KMS-11 (cell line): ENCODE measurements around the gene NCKAP5.

ENCODE experiments used
- H2AFZ ChIP-seq: fragments of 200-600 bp; sonication (generic); 2 replicates; pipeline ENCODE4 v1.6.1; 2016; ENCODE audit warnings: antibody characterized with exemption, mixed run types, low read depth
- H3K27ac ChIP-seq: fragments of 200-600 bp; sonication (generic); 2 replicates; pipeline ENCODE4 v1.6.1; 2016; ENCODE audit warnings: mild to moderate bottlenecking, mixed run types
- H3K27me3 ChIP-seq: fragments of 200-600 bp; sonication (generic); 2 replicates; pipeline ENCODE4 v1.6.1; 2017; ENCODE audit warnings: mild to moderate bottlenecking, low read depth, mixed run types, moderate library complexity; ENCODE audit not compliant: insufficient read depth
- H3K36me3 ChIP-seq: fragments of 200-600 bp; sonication (generic); 2 replicates; pipeline ENCODE4 v1.6.1; 2017; ENCODE audit warnings: mild to moderate bottlenecking, mixed run types; ENCODE audit not compliant: insufficient read depth
- H3K4me1 ChIP-seq: fragments of 200-600 bp; sonication (generic); 2 replicates; pipeline ENCODE4 v1.6.1; 2016; ENCODE audit warnings: mild to moderate bottlenecking, low read depth, mixed run types; ENCODE audit not compliant: poor library complexity, severe bottlenecking
- H3K4me2 ChIP-seq: fragments of 200-600 bp; sonication (generic); 2 replicates; pipeline ENCODE4 v1.7.0; 2016; ENCODE audit warnings: mild to moderate bottlenecking, mixed run types
- H3K4me3 ChIP-seq: fragments of 200-600 bp; sonication (generic); IDR thresholded peaks from 2 replicates; pipeline ENCODE4 v1.6.1; 2017; ENCODE audit warnings: low read depth, low read length, mixed read lengths; ENCODE audit not compliant: insufficient read depth
- H3K79me2 ChIP-seq: fragments of 200-600 bp; sonication (generic); 2 replicates; pipeline ENCODE4 v1.6.1; 2016; ENCODE audit warnings: low read depth, mixed run types; ENCODE audit not compliant: insufficient read depth
- H3K9ac ChIP-seq: fragments of 200-600 bp; sonication (generic); 2 replicates; pipeline ENCODE4 v1.6.1; 2016; ENCODE audit warnings: mild to moderate bottlenecking, mixed run types
- H4K20me1 ChIP-seq: fragments of 200-600 bp; sonication (generic); 2 replicates; pipeline ENCODE4 v1.6.1; 2016; ENCODE audit warnings: mild to moderate bottlenecking, mixed run types; ENCODE audit not compliant: insufficient read depth
- CTCF ChIP-seq: fragments of 200-600 bp; sonication (generic); conservative IDR thresholded peaks from 2 replicates; pipeline ENCODE4 v1.6.1; 2017; ENCODE audit warnings: low read depth, mild to moderate bottlenecking, antibody characterized with exemption, low read length, moderate library complexity, mixed read lengths

NCKAP5 gene

DNA sequence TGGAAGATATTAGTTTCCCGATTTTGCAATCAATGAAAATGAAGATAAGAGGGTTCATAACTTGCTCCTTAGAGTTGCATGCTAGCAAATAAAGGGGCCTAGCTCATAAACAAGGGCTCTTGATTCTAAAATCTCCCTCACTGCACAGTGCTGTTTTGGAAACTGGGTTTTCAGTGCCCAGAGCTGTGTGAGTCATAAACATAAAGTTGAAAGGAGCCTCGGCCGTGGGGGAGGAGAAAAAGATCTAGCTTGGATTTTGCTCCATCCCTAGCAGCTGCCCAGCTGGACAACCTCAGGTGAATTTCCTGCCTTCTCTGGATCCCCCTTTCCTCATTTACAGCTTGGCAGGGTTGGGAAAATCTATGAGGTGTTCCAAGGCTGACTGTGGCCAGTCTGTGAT is 940.7 kb downstream of the NCKAP5 start:
- TF ChIP-seq CTCF, result no peak
- no peaks in the 10 kb centered on the region for H3K79me2 ChIP-seq
- no peaks in the 10 kb centered on the region for H4K20me1 ChIP-seq
- H3K36me3 ChIP-seq, result no peaks in the 10 kb centered on the region
- no peaks in the 10 kb centered on the region for H3K4me1 ChIP-seq
- no peak overlapping the region for H3K27ac ChIP-seq
- no peak overlapping the region for H3K4me3 ChIP-seq
- no peak overlapping the region for H3K9ac ChIP-seq
- H3K4me2 ChIP-seq, result no peak overlapping the region
- no peak overlapping the region for H2AFZ ChIP-seq
- no peaks in the 10 kb centered on the region for H3K27me3 ChIP-seq

DNA sequence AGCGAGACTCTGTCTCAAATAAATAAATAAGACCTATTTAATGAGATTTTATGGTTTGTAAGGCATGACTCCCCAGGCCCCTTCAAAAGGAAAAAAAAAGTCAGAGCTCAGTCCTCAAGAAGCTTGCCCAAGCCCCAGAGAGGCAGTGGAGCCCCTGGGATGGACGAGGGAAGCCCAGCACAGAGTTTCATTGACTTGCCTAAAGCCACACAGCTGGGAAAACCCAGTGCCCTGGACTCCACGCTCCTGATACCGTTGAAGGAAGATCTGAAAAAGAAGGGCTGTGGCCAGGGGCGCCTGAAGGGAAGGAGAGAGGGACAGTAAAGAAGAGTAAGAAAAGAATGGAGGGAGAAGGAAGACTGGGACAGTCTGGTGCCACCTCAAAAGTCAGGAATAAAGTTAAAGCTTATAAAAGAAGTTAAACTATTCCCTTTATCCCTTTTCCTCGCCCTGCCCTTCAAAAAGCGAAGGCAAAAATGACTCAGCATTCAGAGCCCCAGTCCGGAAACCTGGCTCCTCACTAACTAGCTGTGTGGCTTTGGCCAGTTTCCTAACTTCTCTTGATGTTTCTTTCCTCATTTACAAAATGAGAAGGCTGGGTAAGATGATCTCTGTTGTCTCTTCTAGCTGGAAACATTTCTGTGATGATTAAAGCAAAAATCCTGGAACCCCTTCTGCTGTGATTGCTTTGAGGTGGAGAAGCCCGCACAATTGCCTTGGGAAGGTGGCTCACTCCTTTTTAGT is 945.0 kb downstream of the NCKAP5 start:
- no peaks in the 10 kb centered on the region for H3K36me3 ChIP-seq
- H3K79me2 ChIP-seq, result no peaks in the 10 kb centered on the region
- no peak overlapping the region for H3K4me3 ChIP-seq
- H3K27me3 ChIP-seq, result no peaks in the 10 kb centered on the region
- no peak overlapping the region for H3K4me2 ChIP-seq
- no peak for TF ChIP-seq CTCF
- H4K20me1 ChIP-seq, result no peaks in the 10 kb centered on the region
- H2AFZ ChIP-seq, result no peak overlapping the region
- no peak overlapping the region for H3K9ac ChIP-seq
- no peak overlapping the region for H3K27ac ChIP-seq
- H3K4me1 ChIP-seq, result no peaks in the 10 kb centered on the region
